ENCODE results near the gene SLC27A4. TPM values are rescaled to one million over a fixed set of nuclear protein-coding genes. Genes with fewer than 3 reads are reported as not detected.

SLC27A4 gene
- total RNA-seq, 1 experiment from 2014 or later: 17.0 TPM

GRCh38 chr9:128406848-128407391 is 66.6 kb downstream of the SLC27A4 start:
- no peak overlapping the region for H2BK120ac ChIP-seq (ENCODE audit: low read depth, low read length, poor library complexity, severe bottlenecking)
- Mint-ChIP-seq H3K36me3 (ENCODE audit: insufficient read depth in 1 of 3, low read depth in 3 of 3) (no peaks in the 10 kb centered on the region; a peak in 1 of 7 replicates), H3K4me3 (no peak overlapping the region), H3K27me3 (ENCODE audit: low read depth) (peaks cover 99% of the 10 kb centered on the region), H3K27ac (no peak overlapping the region), H3K9me3 (peaks cover 3 to 6% of the 10 kb centered on the region in 2 experiments; a peak in 2 of 5 replicates), H3K4me1 (peaks cover 35 to 38% of the 10 kb centered on the region in 2 experiments)
- no peak overlapping the region for H3T11ph ChIP-seq (ENCODE audit: low read length)
- H3K23ac ChIP-seq (ENCODE audit: insufficient read length, low read depth, low read length): no peak overlapping the region
- H4K91ac ChIP-seq (ENCODE audit: insufficient read length, low read depth, low read length): no peak overlapping the region
- H3K27ac ChIP-seq (ENCODE audit: insufficient read length, low read depth, low read length): no peak overlapping the region
- WGBS (ENCODE audit: extremely low coverage, insufficient read length, low lambda C conversion rate): no CpG with 5 or more reads among the region's 9 CpGs
- H3K79me1 ChIP-seq (ENCODE audit: insufficient read depth, low read depth, low read length, poor library complexity, severe bottlenecking): no peaks in the 10 kb centered on the region
- no peak overlapping the region for H3K4ac ChIP-seq (ENCODE audit: low read depth, low read length)
- no peak overlapping the region for H3K9ac ChIP-seq (ENCODE audit: extremely low read depth, insufficient read length, low read length)
- no peak overlapping the region; the same call in 1 of the 2 replicates for H3K14ac ChIP-seq (ENCODE audit: insufficient read depth, low read length)
- H3K4me1 ChIP-seq (ENCODE audit: insufficient read depth, low read length): no peaks in the 10 kb centered on the region
- H2AK5ac ChIP-seq (ENCODE audit: insufficient read length, low read length): no peak overlapping the region
- H3K79me2 ChIP-seq (ENCODE audit: insufficient read depth, low read length): no peaks in the 10 kb centered on the region
- no peak overlapping the region for H3K4me2 ChIP-seq (ENCODE audit: insufficient read depth, insufficient read length, low read length)
- no peak overlapping the region for H2AFZ ChIP-seq (ENCODE audit: low read length)
- H2BK15ac ChIP-seq (ENCODE audit: low read depth, low read length): no peak overlapping the region
- H3K23me2 ChIP-seq (ENCODE audit: insufficient read length, low read depth, low read length, poor library complexity, severe bottlenecking): no peaks in the 10 kb centered on the region
- H2BK12ac ChIP-seq (ENCODE audit: insufficient read length, low read depth, low read length): no peak overlapping the region
- peaks cover 74% of the 10 kb centered on the region; the same call in 1 of the 2 replicates for H3K27me3 ChIP-seq (ENCODE audit: insufficient read depth, low read length)
- no peak for TF ChIP-seq CTCF (conservative IDR thresholded peaks at IDR 0.05)
- no peak for DNase-seq
- no peaks in the 10 kb centered on the region for H3K9me3 ChIP-seq (ENCODE audit: control insufficient read depth, low read depth, low read length)
- H4K5ac ChIP-seq (ENCODE audit: insufficient read length, low read depth, low read length): no peak overlapping the region
- H4K20me1 ChIP-seq (ENCODE audit: control insufficient read depth, insufficient read depth, insufficient read length): no peaks in the 10 kb centered on the region
- H4K8ac ChIP-seq (replicated peaks; ENCODE audit: insufficient read length, low read depth, low read length): no peak overlapping the region
- H3K56ac ChIP-seq (ENCODE audit: insufficient read length, low read depth, low read length): no peak overlapping the region
- no peak overlapping the region for H2BK5ac ChIP-seq (ENCODE audit: insufficient read length, low read length)
- H2BK20ac ChIP-seq (ENCODE audit: low read depth, low read length, poor library complexity, severe bottlenecking): no peak overlapping the region
- H3K18ac ChIP-seq (ENCODE audit: insufficient read length, low read depth, low read length): no peak overlapping the region

Measured in H9 (cell line).